Kidney capillary endothelial cell (primary cell): ENCODE results near the gene CTNNA3.
"Not testable (repeated sequence)": the region's sequence is repeated elsewhere in the genome, so short reads cannot be mapped to it uniquely, and the experiment has no call there.

ENCODE experiments used
- DNase-seq: peaks from one replicate; pipeline ENCODE4 v3.0.0-alpha.2; 2018; ENCODE audit warnings: low spot score

The CTNNA3 gene

GRCh38 chr10:66366163-66366562 is 1329.8 kb downstream of the CTNNA3 start:
- DNase-seq = no peak

- no peak for DNase-seq
Observed at GRCh38 chr10:66365686-66366085, 1330.3 kb downstream of the CTNNA3 start.

- DNase-seq = no peak
Observed at GRCh38 chr10:66362522-66362921, 1333.5 kb downstream of the CTNNA3 start.

- DNase-seq = not testable (repeated sequence)
Observed at GRCh38 chr10:66353822-66354221, 1342.2 kb downstream of the CTNNA3 start.

GRCh38 chr10:66353422-66353821 is 1342.6 kb downstream of the CTNNA3 start:
- DNase-seq = no peak

DNA sequence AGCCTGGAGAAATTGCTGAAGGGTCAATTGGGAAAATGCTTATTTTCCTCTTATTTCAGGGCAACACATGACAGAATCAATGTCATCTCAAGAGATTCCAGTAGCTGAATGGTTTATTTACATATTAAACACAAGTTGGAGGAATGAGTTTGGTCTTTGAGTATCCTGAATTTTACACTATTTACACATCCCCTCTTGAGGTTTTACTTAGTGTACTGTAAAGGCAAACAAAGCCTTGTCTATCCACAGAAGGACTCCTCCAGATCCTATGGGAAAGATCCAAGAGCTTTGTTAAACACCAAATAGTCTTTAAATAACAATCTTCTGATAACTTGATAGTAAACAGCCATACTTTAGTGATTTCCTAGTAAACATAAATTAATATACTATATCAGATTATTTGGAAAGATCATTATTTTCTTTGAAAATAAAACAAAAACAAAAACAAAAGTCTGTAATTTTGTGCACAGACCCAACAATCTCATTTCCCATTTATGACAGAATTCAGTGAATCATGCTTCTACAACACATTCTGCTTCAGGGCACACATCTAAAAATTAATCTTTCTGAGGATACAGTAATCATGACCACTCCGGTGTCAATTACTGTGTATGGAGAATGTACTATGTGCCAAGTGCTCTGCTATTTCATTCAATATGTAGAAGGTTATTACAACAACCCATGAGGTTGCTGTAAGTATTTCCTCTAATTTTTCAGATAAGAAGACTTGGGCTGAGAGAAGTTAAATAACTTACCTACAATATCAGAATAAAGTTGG is 1345.2 kb downstream of the CTNNA3 start:
- no peak for DNase-seq

DNA sequence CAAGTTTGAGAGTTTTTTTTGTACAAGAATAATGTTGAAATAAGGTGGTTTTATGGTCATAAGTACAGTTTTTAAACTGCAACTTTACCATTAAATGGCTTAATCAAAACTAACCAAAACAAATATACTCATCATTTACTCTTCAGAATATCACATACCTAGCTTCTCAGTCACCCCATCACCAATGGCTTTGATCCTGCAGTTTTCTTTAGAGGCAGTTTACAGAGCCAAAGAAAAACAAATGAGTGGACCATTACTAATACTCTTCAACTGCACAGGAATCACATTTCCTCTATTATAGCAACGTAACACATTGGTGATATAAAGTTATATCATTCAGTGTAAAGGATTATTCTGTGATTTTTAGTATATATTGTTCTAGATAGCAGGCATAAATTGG is 1346.3 kb downstream of the CTNNA3 start:
- DNase-seq = no peak

GRCh38 chr10:66349076-66349475 is 1346.9 kb downstream of the CTNNA3 start:
- no peak for DNase-seq

- DNase-seq = no peak
Observed at GRCh38 chr10:66337211-66337610, 1358.8 kb downstream of the CTNNA3 start.

DNA sequence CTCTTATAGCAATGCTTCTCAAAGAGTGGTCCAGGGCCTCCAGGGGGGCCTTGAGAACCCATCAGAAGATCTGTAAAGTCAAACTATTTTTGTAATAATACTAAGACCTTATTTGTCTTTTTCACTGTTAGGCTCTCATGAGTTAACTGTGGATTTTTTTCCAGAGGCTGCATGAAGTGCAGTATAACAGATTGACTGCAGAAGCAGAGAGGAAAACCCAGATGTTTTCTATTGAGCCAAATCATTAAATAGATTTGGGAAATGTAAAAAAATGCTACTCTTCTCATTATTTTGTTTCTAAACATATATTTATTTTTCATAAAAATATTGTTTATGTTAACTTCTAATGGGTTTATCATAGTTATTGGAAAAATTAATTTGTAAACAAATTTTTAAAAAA is 1359.2 kb downstream of the CTNNA3 start:
- DNase-seq = no peak

GRCh38 chr10:66335753-66336152 is 1360.2 kb downstream of the CTNNA3 start:
- DNase-seq = not testable (repeated sequence)

DNA sequence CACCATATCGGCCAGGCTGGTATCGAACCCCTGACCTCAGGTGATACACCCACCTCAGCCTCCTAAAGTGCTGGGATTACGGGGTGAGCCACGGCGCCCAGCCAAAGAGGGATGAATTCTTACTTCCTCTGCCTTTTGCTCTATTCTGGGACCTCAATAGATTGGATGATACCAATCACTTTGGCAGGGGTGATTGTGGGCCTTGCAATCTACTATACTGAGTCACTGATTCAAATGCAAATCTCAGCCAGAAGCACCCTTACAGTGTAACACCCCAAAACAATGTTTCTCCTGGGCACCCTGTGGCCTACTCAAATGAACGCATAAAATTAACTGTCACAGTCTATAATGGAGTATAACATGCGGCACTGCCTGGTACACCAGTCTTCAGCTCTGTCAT is 1366.8 kb downstream of the CTNNA3 start:
- no peak for DNase-seq

- no peak for DNase-seq
Observed at GRCh38 chr10:66326876-66327275, 1369.1 kb downstream of the CTNNA3 start.

DNA sequence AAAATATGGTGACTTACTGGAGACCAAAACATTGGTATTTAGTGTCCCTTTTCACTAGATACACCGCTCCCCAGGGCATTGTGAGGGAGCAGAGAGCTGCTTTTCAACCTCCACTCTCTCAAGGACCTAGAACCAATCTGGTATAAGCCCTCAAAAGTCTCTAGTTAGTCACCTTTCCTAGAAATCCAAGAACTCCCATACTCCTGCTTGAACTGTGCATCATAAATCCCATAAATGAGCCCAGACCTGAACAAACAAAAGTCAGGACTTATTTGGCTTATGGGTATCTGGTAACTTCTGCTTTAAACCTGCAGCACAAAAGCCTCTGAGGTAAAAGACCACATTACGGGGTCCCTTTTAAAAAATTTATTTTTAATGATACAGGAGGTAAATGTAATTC is 1373.2 kb downstream of the CTNNA3 start:
- no peak for DNase-seq

DNA sequence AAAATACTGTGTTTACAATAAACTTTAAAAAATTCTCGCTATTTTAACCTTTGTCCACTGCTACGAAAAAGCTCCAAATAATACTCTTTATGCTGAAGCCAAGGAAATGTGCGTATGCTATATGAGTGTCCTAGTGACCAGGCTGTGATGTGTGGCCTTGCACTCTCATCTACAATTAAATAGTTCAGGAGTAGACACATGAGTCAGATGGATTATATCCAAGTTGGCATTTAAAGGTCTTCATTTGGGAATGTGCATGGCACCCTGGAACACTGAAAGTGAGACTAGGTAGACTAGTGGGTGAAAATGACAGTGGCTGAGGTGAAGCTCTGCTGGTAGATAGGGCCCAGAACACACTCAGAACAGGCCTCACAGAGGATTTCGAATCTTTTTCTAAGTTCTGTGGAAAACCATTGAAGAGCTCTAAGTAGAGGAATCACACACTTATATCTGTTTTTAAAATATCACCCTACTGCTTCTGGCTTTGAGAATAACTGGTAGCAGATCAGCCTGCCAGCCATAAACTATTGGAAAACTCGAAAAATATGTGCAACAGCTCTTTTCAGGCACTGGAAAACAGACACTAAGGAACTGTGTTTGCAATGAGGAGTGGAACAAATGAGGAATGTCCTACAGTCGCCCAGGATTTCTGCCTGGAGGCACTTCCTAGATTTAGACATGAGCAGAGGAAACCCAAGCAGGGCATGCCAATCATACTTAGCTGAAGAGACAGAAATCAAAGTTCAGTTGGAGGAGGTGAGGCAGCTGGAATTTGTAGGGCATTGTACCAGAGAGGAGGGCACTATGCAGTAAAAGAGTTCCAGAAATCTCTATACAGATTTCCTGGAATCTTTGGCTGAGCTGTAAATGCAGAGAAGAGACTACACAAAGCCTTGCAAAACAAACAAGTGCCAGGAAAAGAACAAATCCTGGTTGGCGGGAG is 1374.0 kb downstream of the CTNNA3 start:
- no peak for DNase-seq

DNA sequence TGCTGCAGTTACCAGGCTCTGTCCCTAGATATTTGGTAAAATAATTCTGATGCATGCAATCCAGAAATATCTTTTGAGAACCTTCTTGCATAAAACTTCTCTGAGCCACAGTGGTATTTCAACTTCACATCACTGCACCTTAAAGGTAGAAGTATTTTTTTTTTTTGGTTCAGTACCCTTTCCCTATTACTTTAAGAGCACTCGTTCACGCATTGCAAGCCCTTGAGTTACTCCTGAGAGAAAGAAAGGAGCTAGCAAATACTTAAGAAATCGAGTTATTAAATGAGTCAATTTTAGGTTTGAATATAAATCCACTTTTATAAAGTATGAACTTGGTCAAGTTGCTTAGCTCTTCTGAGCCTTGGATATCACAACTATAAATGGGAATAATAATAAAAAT is 1377.2 kb downstream of the CTNNA3 start:
- no peak for DNase-seq

DNA sequence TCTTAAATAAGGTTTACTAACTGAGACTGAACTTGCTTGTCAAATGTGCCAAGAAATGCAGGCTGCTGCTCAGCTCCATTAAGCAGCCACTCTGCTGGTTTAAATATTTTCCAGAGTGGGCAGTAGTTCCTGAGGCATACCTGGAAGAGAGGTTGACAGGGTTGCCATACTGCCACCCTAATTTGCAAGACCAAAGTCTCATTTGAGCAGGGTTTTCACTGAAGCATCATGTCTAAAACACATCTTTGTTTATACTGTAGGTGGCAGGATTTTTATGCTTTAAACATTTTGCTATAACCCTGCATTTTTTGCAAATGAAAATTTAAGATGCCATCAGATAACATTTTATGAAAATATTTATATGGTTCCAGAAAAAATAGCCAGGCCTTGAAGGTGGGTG is 1388.2 kb downstream of the CTNNA3 start:
- no peak for DNase-seq

- DNase-seq = no peak
Observed at GRCh38 chr10:66301078-66301477, 1394.9 kb downstream of the CTNNA3 start.

DNA sequence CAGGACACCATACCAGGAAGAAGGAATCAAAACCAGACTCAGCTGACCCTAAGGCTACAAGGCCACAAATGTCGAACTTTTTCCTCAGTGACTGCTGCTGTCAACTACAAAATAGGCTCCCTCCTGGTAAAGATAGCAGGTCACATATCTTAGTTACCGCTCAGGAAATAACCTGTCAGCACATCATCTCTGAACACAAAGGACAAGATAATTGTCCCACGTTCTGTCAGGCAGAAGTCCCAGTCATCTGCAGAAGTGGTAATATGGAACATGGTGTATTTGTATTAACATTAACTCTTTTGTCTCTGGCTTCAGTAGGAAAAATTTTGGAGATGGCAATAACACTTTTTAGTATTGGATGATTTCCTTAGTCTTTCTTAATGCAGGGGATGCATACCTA is 1400.4 kb downstream of the CTNNA3 start:
- no peak for DNase-seq

GRCh38 chr10:66294538-66294937 is 1401.5 kb downstream of the CTNNA3 start:
- no peak for DNase-seq

DNA sequence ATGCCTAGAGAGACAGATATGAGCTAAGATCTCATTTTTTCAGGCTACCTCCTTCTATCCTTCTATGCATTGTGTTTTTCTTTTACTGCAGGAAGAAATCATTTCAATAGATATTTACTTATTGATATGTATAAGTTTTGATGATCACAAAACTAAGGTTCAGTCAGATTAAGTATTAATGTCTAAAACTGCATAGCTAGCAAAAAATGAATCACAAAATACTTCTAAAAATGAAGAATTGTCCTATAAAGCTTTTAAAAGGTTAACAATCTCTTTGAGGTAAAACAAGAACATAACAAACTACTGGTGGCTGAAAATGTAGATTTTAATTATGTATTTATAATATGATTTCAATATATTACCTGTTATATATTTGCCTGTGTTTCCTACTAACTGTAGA is 1403.1 kb downstream of the CTNNA3 start:
- DNase-seq = no peak

DNA sequence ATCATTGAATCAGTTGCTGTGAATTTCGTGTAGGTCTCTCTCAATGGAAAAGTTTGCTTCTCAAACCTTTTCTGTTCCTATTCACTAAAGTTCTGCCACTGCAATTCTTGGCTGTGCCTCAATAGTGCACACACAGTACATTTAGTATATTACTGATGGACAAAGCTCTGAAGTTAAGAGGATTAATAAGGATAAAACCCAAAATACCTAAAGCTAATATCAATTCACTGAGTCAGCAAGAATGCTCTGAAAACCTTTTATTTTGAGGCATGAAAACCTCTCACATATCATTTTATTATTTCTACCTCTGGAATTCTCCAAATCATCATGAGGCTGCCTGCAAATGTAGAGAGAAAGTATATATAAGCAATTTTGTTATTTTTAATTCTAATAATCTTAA is 1403.5 kb downstream of the CTNNA3 start:
- DNase-seq = no peak

DNA sequence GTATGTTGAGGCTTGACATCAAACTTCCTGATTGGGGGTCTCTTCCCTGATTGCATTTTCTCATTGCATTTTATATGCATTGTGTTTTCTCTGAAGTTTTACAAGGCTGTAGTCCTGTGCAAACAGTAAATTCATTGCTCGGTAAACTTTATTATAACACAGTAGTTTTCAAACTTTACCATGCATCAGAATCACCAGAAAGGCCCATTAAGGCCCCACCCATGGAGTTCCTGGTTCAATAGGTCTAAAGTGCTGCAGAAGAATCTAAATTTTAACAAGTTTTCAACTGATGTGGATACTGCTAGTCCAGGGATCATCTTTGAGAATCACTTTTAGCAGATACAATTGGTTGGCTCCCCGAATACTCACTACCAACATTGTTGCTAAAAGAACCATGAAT is 1404.9 kb downstream of the CTNNA3 start:
- no peak for DNase-seq
